Smooth muscle cell (in vitro differentiated cells): ENCODE results near the gene LRRC38. TPM values are rescaled to one million over a fixed set of nuclear protein-coding genes. Genes with fewer than 3 reads are reported as not detected.
"Not testable (repeated sequence)": the region's sequence is repeated elsewhere in the genome, so short reads cannot be mapped to it uniquely, and the experiment has no call there.

Source experiments
- DNase-seq: peaks from one replicate; lab custom pipeline; 2025; ENCODE audit not compliant: unreplicated experiment; lab: John Stamatoyannopoulos, UW
- H2AFZ ChIP-seq: fragments of 200-600 bp; sonication (generic); 2 replicates; pipeline ENCODE4 v1.6.0; 2016; ENCODE audit warnings: antibody characterized with exemption, low read depth, mild to moderate bottlenecking
- H3F3A ChIP-seq: fragments of 200-600 bp; sonication (generic); 2 replicates; pipeline ENCODE4 v1.6.0; 2017; ENCODE audit warnings: antibody characterized with exemption, low read depth
- H3K27ac ChIP-seq: fragments of 200-600 bp; sonication (generic); 2 replicates; pipeline ENCODE4 v1.5.1; 2016; ENCODE audit warnings: low read depth, mild to moderate bottlenecking
- H3K27me3 ChIP-seq: fragments of 200-600 bp; sonication (generic); 2 replicates; pipeline ENCODE4 v1.6.1; 2016; ENCODE audit warnings: low read depth, mild to moderate bottlenecking
- H3K36me3 ChIP-seq: fragments of 200-600 bp; sonication (generic); 2 replicates; pipeline ENCODE4 v1.5.1; 2016; ENCODE audit warnings: low read depth
- H3K4me1 ChIP-seq: fragments of 200-600 bp; sonication (generic); 2 replicates; pipeline ENCODE4 v1.5.1; 2016; ENCODE audit warnings: low read depth
- H3K4me2 ChIP-seq: fragments of 200-600 bp; sonication (generic); 2 replicates; pipeline ENCODE4 v1.6.0; 2016; ENCODE audit warnings: mild to moderate bottlenecking
- H3K4me3 ChIP-seq: fragments of 200-600 bp; sonication (generic); 2 replicates; pipeline ENCODE4 v1.5.1; 2016; ENCODE audit warnings: mild to moderate bottlenecking
- H3K79me2 ChIP-seq: fragments of 200-600 bp; sonication (generic); 2 replicates; pipeline ENCODE4 v1.6.0; 2016; ENCODE audit warnings: low read depth, mild to moderate bottlenecking
- H3K9ac ChIP-seq: fragments of 200-600 bp; sonication (generic); 2 replicates; pipeline ENCODE4 v1.6.0; 2016; ENCODE audit warnings: low read depth
- H3K9me3 ChIP-seq: fragments of 200-600 bp; sonication (generic); replicated peaks from 2 replicates; pipeline ENCODE4 v1.5.1; 2016; ENCODE audit warnings: low read depth
- H4K20me1 ChIP-seq: fragments of 200-600 bp; sonication (generic); 2 replicates; pipeline ENCODE4 v1.6.0; 2016; ENCODE audit warnings: low read depth
- CTCF ChIP-seq: fragments of 200-600 bp; sonication (generic); IDR thresholded peaks from 2 replicates; pipeline ENCODE4 v1.5.1; 2017; ENCODE audit warnings: borderline replicate concordance, mild to moderate bottlenecking, antibody characterized with exemption; ENCODE audit not compliant: insufficient read depth, poor library complexity, severe bottlenecking
- WGBS: methylation state at CpG from one replicate; pipeline ENCODE4 v1.1.7; 2016; ENCODE audit warnings: low lambda C conversion rate; 5-methylcytosine and 5-hydroxymethylcytosine counted together
- polyA plus RNA-seq: library from polyadenylated mRNA; unstranded; fragments of >200 nt; fragmentation: Nextera tagmentation; extraction: Ambion mirVana; gene quantifications from 2 replicates; pipeline ENCODE4 v1.2.1, GENCODE V29; 2016
- total RNA-seq: library from RNA; depleted of rRNA; stranded (reverse); fragments of >200 nt; gene quantifications from 2 replicates; pipeline ENCODE4 v1.2.3, GENCODE V29; 2014

LRRC38 gene
- total and polyA plus RNA-seq, 2 experiments from 2014 or later, result 0.39 TPM; not detected in 1

- Histone ChIP-seq H3K27ac (no peak overlapping the region), H3K4me3 (no peak overlapping the region), H3K27me3 (no peaks in the 10 kb centered on the region), H3F3A (no peaks in the 10 kb centered on the region), H3K4me2 (no peak overlapping the region), H3K4me1 (no peaks in the 10 kb centered on the region), H3K79me2 (no peaks in the 10 kb centered on the region), H2AFZ (no peak overlapping the region), H3K9me3 (peaks cover 5% of the 10 kb centered on the region), H3K9ac (no peak overlapping the region), H4K20me1 (no peaks in the 10 kb centered on the region), H3K36me3 (no peaks in the 10 kb centered on the region)
- 82% methylated on average over 3 of the region's 3 CpGs for WGBS
- TF ChIP-seq CTCF, result no peak
- DNase-seq, result no peak
Observed at GRCh38 chr1:13435458-13435857, 78.3 kb downstream of the LRRC38 start.

GRCh38 chr1:13433694-13434358 lies 80.0 kb downstream of the LRRC38 start:
- not testable (repeated sequence) for H3K9ac ChIP-seq, H4K20me1 ChIP-seq, H3K9me3 ChIP-seq, H3F3A ChIP-seq, DNase-seq, H2AFZ ChIP-seq, H3K27me3 ChIP-seq, H3K36me3 ChIP-seq, H3K27ac ChIP-seq, H3K4me1 ChIP-seq, H3K4me3 ChIP-seq, H3K4me2 ChIP-seq, H3K79me2 ChIP-seq
- WGBS, result 83% methylated on average over 21 of the region's 32 CpGs

GRCh38 chr1:13432251-13432650 lies 81.6 kb downstream of the LRRC38 start:
- no peaks in the 10 kb centered on the region for H3K27me3 ChIP-seq
- H4K20me1 ChIP-seq, result no peaks in the 10 kb centered on the region
- H2AFZ ChIP-seq, result no peak overlapping the region
- no peak overlapping the region for H3K4me3 ChIP-seq
- no peak overlapping the region for H3K9ac ChIP-seq
- no peak for DNase-seq
- no peak for TF ChIP-seq CTCF
- H3K27ac ChIP-seq, result no peak overlapping the region
- no peaks in the 10 kb centered on the region for H3F3A ChIP-seq
- WGBS, result 90% methylated on average over 3 of the region's 3 CpGs
- no peaks in the 10 kb centered on the region for H3K79me2 ChIP-seq
- H3K4me1 ChIP-seq, result no peaks in the 10 kb centered on the region
- peaks cover 5% of the 10 kb centered on the region for H3K9me3 ChIP-seq
- no peak overlapping the region for H3K4me2 ChIP-seq
- no peaks in the 10 kb centered on the region for H3K36me3 ChIP-seq

GRCh38 chr1:13430495-13430894 lies 83.3 kb downstream of the LRRC38 start:
- no peaks in the 10 kb centered on the region for H3K9me3 ChIP-seq
- no peaks in the 10 kb centered on the region for H3K4me1 ChIP-seq
- no peaks in the 10 kb centered on the region for H3K27me3 ChIP-seq
- no peak for TF ChIP-seq CTCF
- no peak for DNase-seq
- no peaks in the 10 kb centered on the region for H4K20me1 ChIP-seq
- WGBS, result 85% methylated on average over 13 of the region's 13 CpGs
- H3K79me2 ChIP-seq, result no peaks in the 10 kb centered on the region
- H3K36me3 ChIP-seq, result no peaks in the 10 kb centered on the region
- no peak overlapping the region for H2AFZ ChIP-seq
- no peak overlapping the region for H3K4me3 ChIP-seq
- no peak overlapping the region for H3K27ac ChIP-seq
- no peaks in the 10 kb centered on the region for H3F3A ChIP-seq
- H3K4me2 ChIP-seq, result no peak overlapping the region
- no peak overlapping the region for H3K9ac ChIP-seq

Other genes starting within 250 kb of the LRRC38 start
- not detected in 2 replicates for gene PRAMEF8, start 228.9 kb downstream of the LRRC38 start, total RNA-seq
- not detected in 2 replicates for gene PRAMEF8, start 228.9 kb downstream of the LRRC38 start, polyA plus RNA-seq
- not detected in 2 replicates for gene PRAMEF33, start 210.5 kb downstream of the LRRC38 start, total RNA-seq
- not detected in 2 replicates for gene PRAMEF33, start 210.5 kb downstream of the LRRC38 start, polyA plus RNA-seq
- gene PRAMEF15, start 198.4 kb downstream of the LRRC38 start, total RNA-seq, result not detected in 2 replicates
- gene PRAMEF15, start 198.4 kb downstream of the LRRC38 start, polyA plus RNA-seq, result not detected in 2 replicates
- gene PRAMEF14, start 166.9 kb downstream of the LRRC38 start, total RNA-seq, result not detected in 2 replicates
- gene PRAMEF14, start 166.9 kb downstream of the LRRC38 start, polyA plus RNA-seq, result not detected in 2 replicates
- gene PRAMEF19, start 142.1 kb downstream of the LRRC38 start, total RNA-seq, result not detected in 2 replicates
- not detected in 2 replicates for gene PRAMEF19, start 142.1 kb downstream of the LRRC38 start, polyA plus RNA-seq
- gene PRAMEF17, start 124.4 kb downstream of the LRRC38 start, total RNA-seq, result not detected in 2 replicates
- not detected in 2 replicates for gene PRAMEF17, start 124.4 kb downstream of the LRRC38 start, polyA plus RNA-seq
- not detected in 2 replicates for gene PRAMEF20, start 103.6 kb downstream of the LRRC38 start, total RNA-seq
- not detected in 2 replicates for gene PRAMEF20, start 103.6 kb downstream of the LRRC38 start, polyA plus RNA-seq
- gene PDPN, start 69.8 kb upstream of the LRRC38 start, total RNA-seq, result 459 and 476 TPM in 2 replicates
- 336 and 414 TPM in 2 replicates for gene PDPN, start 69.8 kb upstream of the LRRC38 start, polyA plus RNA-seq
- 20.0 and 24.3 TPM in 2 replicates for gene PRDM2, start 186.2 kb upstream of the LRRC38 start, total RNA-seq
- 18.5 and 19.8 TPM in 2 replicates for gene PRDM2, start 186.2 kb upstream of the LRRC38 start, polyA plus RNA-seq